ENCODE measurements around the gene SRRM3. TPM values are rescaled to one million over a fixed set of nuclear protein-coding genes. Genes with fewer than 3 reads are reported as not detected.

The SRRM3 gene
- total and polyA plus RNA-seq, 9 of the 15 experiments (the other 6 are each of a cell fraction or from before 2014, with no cell fraction given), result 0.04 to 0.91 (median 0.46) TPM; not detected in 2

DNA sequence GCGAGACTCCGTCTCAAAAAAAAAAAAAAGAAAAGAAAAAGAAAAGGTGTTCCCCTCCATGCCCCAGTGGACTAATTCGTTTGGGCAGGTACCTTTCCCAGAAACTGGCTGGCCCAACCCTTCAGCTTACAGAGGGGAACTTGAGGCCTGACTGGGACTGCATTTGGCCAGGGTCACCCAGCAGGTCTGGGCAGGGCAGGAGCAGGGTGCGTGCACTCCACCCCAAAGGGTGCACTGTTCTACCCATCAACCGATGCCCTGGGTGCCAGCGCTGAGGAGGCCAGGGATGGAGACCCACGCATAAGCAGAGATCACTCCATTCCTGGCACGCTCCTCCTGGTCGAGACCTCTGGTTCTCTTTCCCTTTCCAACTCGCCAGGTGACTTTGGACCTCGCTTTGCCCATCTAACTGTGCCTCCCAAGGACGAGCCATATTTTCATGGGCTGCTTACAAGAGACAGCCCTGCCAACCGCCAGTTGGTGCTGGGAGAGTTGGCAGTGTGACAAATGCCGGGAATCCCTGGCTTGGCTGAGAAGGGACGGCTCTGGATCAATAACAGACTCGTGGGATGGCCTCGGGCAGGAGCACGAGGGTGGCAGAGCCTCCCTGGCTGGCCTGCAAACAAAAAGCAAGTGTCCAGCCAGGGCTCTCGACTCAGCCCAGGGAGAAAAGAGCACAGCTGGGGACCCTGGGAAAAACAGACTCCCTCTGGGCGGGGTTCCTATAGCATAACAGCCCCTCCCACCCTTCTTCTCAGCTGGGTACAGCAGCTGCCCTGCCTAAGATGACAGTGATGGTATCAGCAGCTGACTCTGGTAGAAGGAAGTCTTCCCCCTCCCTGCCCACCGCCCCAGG is 108.6 kb downstream of the SRRM3 start (continued):
- TF ChIP-seq, protein P1, sequence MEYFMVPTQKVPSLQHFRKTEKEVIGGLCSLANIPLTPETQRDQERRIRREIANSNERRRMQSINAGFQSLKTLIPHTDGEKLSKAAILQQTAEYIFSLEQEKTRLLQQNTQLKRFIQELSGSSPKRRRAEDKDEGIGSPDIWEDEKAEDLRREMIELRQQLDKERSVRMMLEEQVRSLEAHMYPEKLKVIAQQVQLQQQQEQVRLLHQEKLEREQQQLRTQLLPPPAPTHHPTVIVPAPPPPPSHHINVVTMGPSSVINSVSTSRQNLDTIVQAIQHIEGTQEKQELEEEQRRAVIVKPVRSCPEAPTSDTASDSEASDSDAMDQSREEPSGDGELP (CRISPR knock-in tag; IDR thresholded peaks at IDR 0.05; ENCODE audit: borderline replicate concordance), result peak; percentile 91
- TF ChIP-seq DACH1 (IDR thresholded peaks at IDR 0.05; ENCODE audit: partially characterized antibody) (peak; percentile 43), RCOR1 (IDR thresholded peaks at IDR 0.05; ENCODE audit: borderline replicate concordance in 1 of 2, low read depth in 2 of 2, low read length in 2 of 2) (0 out of 4 replicates have a peak, but pooled peaks of 1 of the 2 experiments have one; percentile 28), PRPF4 (IDR thresholded peaks at IDR 0.05; ENCODE audit: insufficient read depth, low read depth, low read length, poor library complexity, severe bottlenecking) (no peak), SRSF9 (IDR thresholded peaks at IDR 0.05; ENCODE audit: borderline replicate concordance, low read depth, low read length) (no peak), NFIC (IDR thresholded peaks at IDR 0.05) (0 out of 2 replicates have a peak, but pooled peaks have one; percentile 15), MYNN (IDR thresholded peaks at IDR 0.05) (peak; percentile 62; the same call in 1 of the 2 replicates), MYNN (CRISPR knock-in tag; IDR thresholded peaks at IDR 0.05) (no peak), ZNF584 (CRISPR knock-in tag; IDR thresholded peaks at IDR 0.05; ENCODE audit: low read depth) (no peak)

Measured in K562 (cell line).